OCI-LY7 (cell line): Measurements from ENCODE around the gene DENND1A. TPM values are rescaled to one million over a fixed set of nuclear protein-coding genes. Genes with fewer than 3 reads are reported as not detected.
"Not testable (repeated sequence)": the region's sequence is repeated elsewhere in the genome, so short reads cannot be mapped to it uniquely, and the experiment has no call there.

Source experiments
- Bru-seq: library from RNA; stranded (reverse); fragments of 400-500 nt; gene quantifications from one replicate; lab custom pipeline; 2021; lab: Mats Ljungman, UMichigan
- BruChase-seq, 2 experiments: library from RNA; stranded (reverse); fragments of 400-500 nt; gene quantifications; one replicate each; lab custom pipeline; 2021; lab: Mats Ljungman, UMichigan
- BruUV-seq: library from RNA; stranded (reverse); fragments of 400-500 nt; replicated peaks from 2 replicates; lab custom pipeline; 2021; lab: Mats Ljungman, UMichigan
- CTCF ChIA-PET: fragments of 300-600 bp; sonication (Branson Sonifier 250); formaldehyde crosslinking; loops from one replicate; lab custom pipeline; 2022; ENCODE audit warnings: antibody characterized with exemption; ENCODE audit not compliant: unreplicated experiment; lab: Charles Lee
- POLR2A ChIA-PET: fragments of 300-600 bp; sonication (Branson Sonifier 250); formaldehyde crosslinking; loops from one replicate; lab custom pipeline; 2022; ENCODE audit warnings: antibody characterized with exemption; lab: Charles Lee
- DNase-seq: peaks from one replicate; pipeline ENCODE4 v3.0.0-alpha.2; 2015; ENCODE audit warnings: low spot score
- H2AFZ ChIP-seq: fragments of 200-600 bp; sonication (generic), shearing (Covaris generic); 2 replicates; pipeline ENCODE4 v1.6.1; 2014; ENCODE audit warnings: mild to moderate bottlenecking, antibody characterized with exemption, low read length, moderate library complexity
- H3K27ac ChIP-seq: fragments of 200-600 bp; sonication (generic); 2 replicates; pipeline ENCODE4 v1.5.1; 2014; ENCODE audit warnings: mixed run types, low read depth, mild to moderate bottlenecking, moderate library complexity, low read length, inconsistent platforms; ENCODE audit not compliant: poor library complexity, severe bottlenecking
- H3K36me3 ChIP-seq: fragments of 200-600 bp; sonication (generic); 2 replicates; pipeline ENCODE4 v1.6.1; 2014; ENCODE audit warnings: mild to moderate bottlenecking, antibody characterized with exemption, low read length, moderate library complexity, mixed read lengths; ENCODE audit not compliant: insufficient read depth
- H3K4me1 ChIP-seq: fragments of 200-600 bp; sonication (generic); 2 replicates; pipeline ENCODE4 v1.5.1; 2014; ENCODE audit warnings: mild to moderate bottlenecking, low read length; ENCODE audit not compliant: insufficient read depth, poor library complexity, severe bottlenecking
- H3K4me2 ChIP-seq: fragments of 200-600 bp; sonication (generic); 2 replicates; pipeline ENCODE4 v1.6.1; 2014; ENCODE audit warnings: mild to moderate bottlenecking, low read length
- H3K4me3 ChIP-seq: fragments of 200-600 bp; sonication (generic); 2 replicates; pipeline ENCODE4 v1.5.1; 2014; ENCODE audit warnings: mild to moderate bottlenecking, low read depth, low read length; ENCODE audit not compliant: poor library complexity, severe bottlenecking
- H3K79me2 ChIP-seq: fragments of 200-600 bp; sonication (generic); 2 replicates; pipeline ENCODE4 v1.6.1; 2016; ENCODE audit warnings: low read depth, mild to moderate bottlenecking, low read length, moderate library complexity, mixed read lengths; ENCODE audit not compliant: insufficient read depth
- H3K9me2 ChIP-seq: fragments of 200-600 bp; sonication (generic); 2 replicates; pipeline ENCODE4 v1.6.1; 2016; ENCODE audit warnings: mild to moderate bottlenecking, low read length, mixed read lengths; ENCODE audit not compliant: insufficient read depth
- H3K9me3 ChIP-seq: fragments of 200-600 bp; sonication (generic); 2 replicates; pipeline ENCODE4 v1.6.1; 2014; ENCODE audit warnings: mild to moderate bottlenecking, mixed run types, low read length, mixed read lengths
- H4K20me1 ChIP-seq: fragments of 200-600 bp; sonication (generic); 2 replicates; pipeline ENCODE4 v1.6.1; 2014; ENCODE audit warnings: mild to moderate bottlenecking, antibody characterized with exemption, low read length, moderate library complexity, mixed read lengths; ENCODE audit not compliant: insufficient read depth
- EZH2phosphoT487 ChIP-seq: fragments of 200-600 bp; sonication (generic); IDR thresholded peaks from 2 replicates; pipeline ENCODE4 v1.6.1; 2018; ENCODE audit warnings: low read depth, borderline replicate concordance, mild to moderate bottlenecking, mixed run types, antibody characterized with exemption, low read length, moderate library complexity, mixed read lengths
- intact Hi-C: fragments of 100-400 bp; cut with micrococcal nuclease; formaldehyde crosslinking; loops from one replicate; pipeline ENCODE4 v1.10.0; 2022; ENCODE audit not compliant: unreplicated experiment
- long read RNA-seq: library from polyadenylated mRNA; stranded (forward); transcript quantifications from one replicate; pipeline ENCODE4 v2.0.0, GENCODE V29; 2022
- total RNA-seq, 2 experiments: library from RNA; depleted of rRNA in 1 of 2; stranded (reverse); fragments of >200 nt in 1 of 2; shearing (Covaris generic) in 1 of 2; gene quantifications; 2 replicates each; pipeline ENCODE4 v1.2.3, GENCODE V29; 2014 to 2022
- TF ChIP-seq, protein P1 (sequence below): fragments of 200-600 bp; sonication (generic); conservative IDR thresholded peaks from 2 replicates; pipeline ENCODE4 v1.5.1; 2014; ENCODE audit warnings: mild to moderate bottlenecking, antibody characterized with exemption, low read length, moderate library complexity, mixed read lengths

Gene DENND1A, protein sequence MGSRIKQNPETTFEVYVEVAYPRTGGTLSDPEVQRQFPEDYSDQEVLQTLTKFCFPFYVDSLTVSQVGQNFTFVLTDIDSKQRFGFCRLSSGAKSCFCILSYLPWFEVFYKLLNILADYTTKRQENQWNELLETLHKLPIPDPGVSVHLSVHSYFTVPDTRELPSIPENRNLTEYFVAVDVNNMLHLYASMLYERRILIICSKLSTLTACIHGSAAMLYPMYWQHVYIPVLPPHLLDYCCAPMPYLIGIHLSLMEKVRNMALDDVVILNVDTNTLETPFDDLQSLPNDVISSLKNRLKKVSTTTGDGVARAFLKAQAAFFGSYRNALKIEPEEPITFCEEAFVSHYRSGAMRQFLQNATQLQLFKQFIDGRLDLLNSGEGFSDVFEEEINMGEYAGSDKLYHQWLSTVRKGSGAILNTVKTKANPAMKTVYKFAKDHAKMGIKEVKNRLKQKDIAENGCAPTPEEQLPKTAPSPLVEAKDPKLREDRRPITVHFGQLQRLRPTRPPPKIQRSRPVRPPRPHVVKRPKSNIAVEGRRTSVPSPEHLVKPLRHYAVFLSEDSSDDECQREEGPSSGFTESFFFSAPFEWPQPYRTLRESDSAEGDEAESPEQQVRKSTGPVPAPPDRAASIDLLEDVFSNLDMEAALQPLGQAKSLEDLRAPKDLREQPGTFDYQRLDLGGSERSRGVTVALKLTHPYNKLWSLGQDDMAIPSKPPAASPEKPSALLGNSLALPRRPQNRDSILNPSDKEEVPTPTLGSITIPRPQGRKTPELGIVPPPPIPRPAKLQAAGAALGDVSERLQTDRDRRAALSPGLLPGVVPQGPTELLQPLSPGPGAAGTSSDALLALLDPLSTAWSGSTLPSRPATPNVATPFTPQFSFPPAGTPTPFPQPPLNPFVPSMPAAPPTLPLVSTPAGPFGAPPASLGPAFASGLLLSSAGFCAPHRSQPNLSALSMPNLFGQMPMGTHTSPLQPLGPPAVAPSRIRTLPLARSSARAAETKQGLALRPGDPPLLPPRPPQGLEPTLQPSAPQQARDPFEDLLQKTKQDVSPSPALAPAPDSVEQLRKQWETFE
- total RNA-seq (2014; rRNA removed; shearing (Covaris generic)), result 14.4 and 17.9 TPM in 2 replicates
- total RNA-seq (2022), result 36.3 and 37.0 TPM in 2 replicates
- Bru-seq, nascent RNA, result percentile 73 among the genes with signal in this experiment
- percentile 72 among the genes with signal in this experiment for BruChase-seq, experiment 1, labeled RNA remaining after a 6-hour chase
- percentile 63 among the genes with signal in this experiment for BruChase-seq, experiment 2, labeled RNA remaining after a 2-hour chase
- long read RNA-seq, full-length matches to known transcripts, result 3 of 24 reads
- long read RNA-seq, partial matches to known transcripts, result 4 of 24 reads
- long read RNA-seq, other reads (novel, unspliced or antisense), result 17 of 24 reads

DNA sequence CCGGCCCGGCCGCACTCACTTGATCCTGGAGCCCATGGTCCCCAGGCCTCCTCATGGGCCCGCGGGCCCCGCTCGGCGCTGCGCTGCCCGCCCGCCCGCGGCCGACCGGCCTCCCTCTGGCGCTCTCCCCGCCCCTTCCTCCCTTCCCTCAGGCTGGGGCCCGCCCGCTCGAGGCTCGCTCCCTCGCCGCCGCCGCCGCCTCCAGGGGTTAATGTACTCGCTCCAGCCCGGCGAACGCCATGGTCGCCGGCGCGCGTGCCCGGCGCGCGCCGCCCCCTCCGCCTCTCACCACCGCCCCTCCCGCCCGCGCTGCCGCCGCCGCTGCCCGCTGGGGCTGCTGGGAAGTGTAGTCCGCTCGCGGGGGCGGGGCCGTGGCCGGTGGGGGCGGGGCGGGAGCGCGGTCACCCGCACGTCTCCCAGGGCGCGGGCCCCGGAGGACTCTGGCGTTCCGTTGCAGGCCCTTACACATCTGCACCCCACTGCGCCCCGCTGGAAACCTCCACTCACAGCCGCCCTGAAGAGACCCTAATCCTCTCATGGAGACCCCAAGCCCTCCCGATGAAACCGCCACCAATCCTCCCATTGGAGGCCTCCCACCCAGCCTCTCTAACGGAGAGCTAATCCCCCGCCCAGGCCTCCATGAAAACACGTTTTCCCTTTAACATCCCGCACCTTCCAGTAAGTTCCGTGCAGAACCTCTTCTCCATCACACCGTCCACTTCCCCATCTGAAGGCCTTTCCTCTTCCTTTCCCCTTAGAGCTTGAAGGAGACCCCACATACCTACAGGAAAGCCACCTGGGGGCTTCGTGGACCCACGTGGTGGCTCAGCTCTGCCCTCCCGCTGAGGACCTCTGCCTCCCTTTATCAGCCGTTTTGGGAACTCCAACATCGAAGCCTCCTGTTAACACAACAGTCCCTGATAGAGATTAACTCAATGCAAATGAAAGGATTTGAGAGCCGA lies at the start of gene DENND1A:
Gene DENND1A (minus strand): TSS at position 257 of the 962 bp plus-strand sequence. CDS start 221 bp downstream, at position 36.
- BruUV-seq, result no TSS peak
- no peaks in the 10 kb centered on the region for H3K9me3 ChIP-seq
- TF ChIP-seq, protein P1, sequence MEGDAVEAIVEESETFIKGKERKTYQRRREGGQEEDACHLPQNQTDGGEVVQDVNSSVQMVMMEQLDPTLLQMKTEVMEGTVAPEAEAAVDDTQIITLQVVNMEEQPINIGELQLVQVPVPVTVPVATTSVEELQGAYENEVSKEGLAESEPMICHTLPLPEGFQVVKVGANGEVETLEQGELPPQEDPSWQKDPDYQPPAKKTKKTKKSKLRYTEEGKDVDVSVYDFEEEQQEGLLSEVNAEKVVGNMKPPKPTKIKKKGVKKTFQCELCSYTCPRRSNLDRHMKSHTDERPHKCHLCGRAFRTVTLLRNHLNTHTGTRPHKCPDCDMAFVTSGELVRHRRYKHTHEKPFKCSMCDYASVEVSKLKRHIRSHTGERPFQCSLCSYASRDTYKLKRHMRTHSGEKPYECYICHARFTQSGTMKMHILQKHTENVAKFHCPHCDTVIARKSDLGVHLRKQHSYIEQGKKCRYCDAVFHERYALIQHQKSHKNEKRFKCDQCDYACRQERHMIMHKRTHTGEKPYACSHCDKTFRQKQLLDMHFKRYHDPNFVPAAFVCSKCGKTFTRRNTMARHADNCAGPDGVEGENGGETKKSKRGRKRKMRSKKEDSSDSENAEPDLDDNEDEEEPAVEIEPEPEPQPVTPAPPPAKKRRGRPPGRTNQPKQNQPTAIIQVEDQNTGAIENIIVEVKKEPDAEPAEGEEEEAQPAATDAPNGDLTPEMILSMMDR, result no peak
- no peak for TF ChIP-seq EZH2phosphoT487
- peak within 1 kb of the TSS; percentile 71 for H3K4me2 ChIP-seq
- H3K4me1 ChIP-seq, result peaks cover 46% of the 10 kb centered on the region
- intact Hi-C loops, result no loop called here
- DNase-seq, result peak; percentile 92
- H3K36me3 ChIP-seq, result no peaks in the 10 kb centered on the region
- POLR2A ChIA-PET, result interaction anchor here (1.8 kb wide), 1 partner anchor 10 kb away, joined by 5 read pairs; no protein-coding TSS in a partner anchor
- peak within 1 kb of the TSS; percentile 97 for H2AFZ ChIP-seq
- H3K79me2 ChIP-seq, result peaks cover 43% of the 10 kb centered on the region
- peak within 1 kb of the TSS; percentile 74 for H3K4me3 ChIP-seq
- peak within 1 kb of the TSS; percentile 62 for H3K27ac ChIP-seq
- CTCF ChIA-PET, result no interaction called here
- H3K9me2 ChIP-seq, result no peaks in the 10 kb centered on the region
- H4K20me1 ChIP-seq, result peaks cover 10% of the 10 kb centered on the region; the same call in 1 of the 2 replicates

DNA sequence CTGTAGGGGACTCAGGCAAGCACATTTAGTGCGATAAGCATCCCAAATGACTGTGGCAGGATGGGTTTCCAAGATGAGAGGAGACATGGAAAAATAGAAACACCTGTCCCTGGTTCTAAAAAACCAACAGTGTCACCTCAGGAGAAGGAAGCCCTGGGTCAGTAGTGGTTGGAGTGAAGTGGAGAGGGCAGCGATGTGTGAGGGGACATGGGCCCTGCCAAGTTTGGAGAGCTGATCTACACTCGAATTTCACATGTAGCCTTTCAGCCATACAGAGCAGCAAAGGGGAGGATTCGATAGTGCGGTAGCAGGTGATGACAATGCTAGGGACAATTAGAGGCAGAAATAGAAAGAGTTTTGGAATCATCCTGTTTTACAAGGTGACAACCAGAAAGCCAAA lies 49.1 kb upstream of the DENND1A start:
- DNase-seq, result no peak
- no TSS peak for BruUV-seq
- Histone ChIP-seq H3K4me2 (no peak overlapping the region), H3K9me3 (no peaks in the 10 kb centered on the region), H2AFZ (no peak overlapping the region), H3K4me3 (no peak overlapping the region), H3K79me2 (no peaks in the 10 kb centered on the region), H3K4me1 (no peaks in the 10 kb centered on the region), H3K36me3 (no peaks in the 10 kb centered on the region), H3K9me2 (no peaks in the 10 kb centered on the region), H3K27ac (no peak overlapping the region), H4K20me1 (no peaks in the 10 kb centered on the region)
- ChIA-PET POLR2A (no interaction called here), CTCF (no interaction called here)
- intact Hi-C loops, result no loop called here
- TF ChIP-seq EZH2phosphoT487, result no peak
- TF ChIP-seq, protein P1, result no peak

DNA sequence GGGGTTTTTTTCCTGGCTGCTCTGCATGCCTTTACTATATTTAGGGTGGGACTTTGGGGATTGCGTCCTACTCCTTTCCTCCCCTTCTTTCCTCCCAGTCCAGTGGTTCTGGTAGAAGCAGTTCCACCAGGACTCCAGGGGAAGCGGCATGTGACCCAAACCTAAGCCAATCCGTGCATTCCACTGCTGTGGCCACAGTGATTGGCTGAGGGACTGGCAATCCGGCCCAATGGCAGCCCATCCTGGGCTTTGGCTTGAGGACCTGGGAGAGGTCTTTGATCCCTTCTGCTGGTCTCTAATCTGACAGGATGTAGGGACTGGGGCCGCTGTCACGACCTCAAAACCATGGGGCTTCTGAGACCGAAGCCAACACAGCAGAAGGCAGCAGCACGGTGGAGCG lies 46.7 kb upstream of the DENND1A start:
- H4K20me1 ChIP-seq, H3K4me3 ChIP-seq, POLR2A ChIA-PET, H3K4me2 ChIP-seq, H3K79me2 ChIP-seq, BruUV-seq, H3K9me3 ChIP-seq, H3K27ac ChIP-seq, intact Hi-C loops, H3K36me3 ChIP-seq, CTCF ChIA-PET, DNase-seq, H3K9me2 ChIP-seq, H2AFZ ChIP-seq, H3K4me1 ChIP-seq: not testable (repeated sequence)
